Smooth muscle cell (in vitro differentiated cells): ENCODE data around the gene SLC9A7. TPM values are rescaled to one million over a fixed set of nuclear protein-coding genes. Genes with fewer than 3 reads are reported as not detected.

ENCODE experiments used
- DNase-seq: peaks from one replicate; lab custom pipeline; 2025; ENCODE audit not compliant: unreplicated experiment; lab: John Stamatoyannopoulos, UW
- H2AFZ ChIP-seq: fragments of 200-600 bp; sonication (generic); 2 replicates; pipeline ENCODE4 v1.6.0; 2016; ENCODE audit warnings: antibody characterized with exemption, low read depth, mild to moderate bottlenecking
- H3F3A ChIP-seq: fragments of 200-600 bp; sonication (generic); 2 replicates; pipeline ENCODE4 v1.6.0; 2017; ENCODE audit warnings: antibody characterized with exemption, low read depth
- H3K27ac ChIP-seq: fragments of 200-600 bp; sonication (generic); 2 replicates; pipeline ENCODE4 v1.5.1; 2016; ENCODE audit warnings: low read depth, mild to moderate bottlenecking
- H3K27me3 ChIP-seq: fragments of 200-600 bp; sonication (generic); 2 replicates; pipeline ENCODE4 v1.6.1; 2016; ENCODE audit warnings: low read depth, mild to moderate bottlenecking
- H3K36me3 ChIP-seq: fragments of 200-600 bp; sonication (generic); 2 replicates; pipeline ENCODE4 v1.5.1; 2016; ENCODE audit warnings: low read depth
- H3K4me1 ChIP-seq: fragments of 200-600 bp; sonication (generic); 2 replicates; pipeline ENCODE4 v1.5.1; 2016; ENCODE audit warnings: low read depth
- H3K4me2 ChIP-seq: fragments of 200-600 bp; sonication (generic); 2 replicates; pipeline ENCODE4 v1.6.0; 2016; ENCODE audit warnings: mild to moderate bottlenecking
- H3K4me3 ChIP-seq: fragments of 200-600 bp; sonication (generic); 2 replicates; pipeline ENCODE4 v1.5.1; 2016; ENCODE audit warnings: mild to moderate bottlenecking
- H3K79me2 ChIP-seq: fragments of 200-600 bp; sonication (generic); 2 replicates; pipeline ENCODE4 v1.6.0; 2016; ENCODE audit warnings: low read depth, mild to moderate bottlenecking
- H3K9ac ChIP-seq: fragments of 200-600 bp; sonication (generic); 2 replicates; pipeline ENCODE4 v1.6.0; 2016; ENCODE audit warnings: low read depth
- H3K9me3 ChIP-seq: fragments of 200-600 bp; sonication (generic); replicated peaks from 2 replicates; pipeline ENCODE4 v1.5.1; 2016; ENCODE audit warnings: low read depth
- H4K20me1 ChIP-seq: fragments of 200-600 bp; sonication (generic); 2 replicates; pipeline ENCODE4 v1.6.0; 2016; ENCODE audit warnings: low read depth
- CTCF ChIP-seq: fragments of 200-600 bp; sonication (generic); IDR thresholded peaks from 2 replicates; pipeline ENCODE4 v1.5.1; 2017; ENCODE audit warnings: borderline replicate concordance, mild to moderate bottlenecking, antibody characterized with exemption; ENCODE audit not compliant: insufficient read depth, poor library complexity, severe bottlenecking
- WGBS: methylation state at CpG from one replicate; pipeline ENCODE4 v1.1.7; 2016; ENCODE audit warnings: low lambda C conversion rate; 5-methylcytosine and 5-hydroxymethylcytosine counted together
- polyA plus RNA-seq: library from polyadenylated mRNA; unstranded; fragments of >200 nt; fragmentation: Nextera tagmentation; extraction: Ambion mirVana; gene quantifications from 2 replicates; pipeline ENCODE4 v1.2.1, GENCODE V29; 2016
- total RNA-seq: library from RNA; depleted of rRNA; stranded (reverse); fragments of >200 nt; gene quantifications from 2 replicates; pipeline ENCODE4 v1.2.3, GENCODE V29; 2014

The SLC9A7 gene
- total and polyA plus RNA-seq, 2 experiments from 2014 or later, result 0.83 to 6.7 TPM

GRCh38 chrX:46572340-46572936 is 186.5 kb downstream of the SLC9A7 start:
- Histone ChIP-seq H3K4me2 (no peak overlapping the region), H3K36me3 (no peaks in the 10 kb centered on the region), H4K20me1 (peaks cover 6% of the 10 kb centered on the region), H3K27ac (no peak overlapping the region), H3K4me3 (no peak overlapping the region), H3K9ac (no peak overlapping the region), H3K79me2 (no peaks in the 10 kb centered on the region), H2AFZ (no peak overlapping the region), H3K27me3 (no peaks in the 10 kb centered on the region), H3K4me1 (no peaks in the 10 kb centered on the region), H3K9me3 (no peaks in the 10 kb centered on the region), H3F3A (no peaks in the 10 kb centered on the region)
- no peak for DNase-seq
- TF ChIP-seq CTCF, result no peak
- 80% methylated on average over 5 of the region's 5 CpGs for WGBS

GRCh38 chrX:46571423-46572339 is 187.2 kb downstream of the SLC9A7 start:
- 72% methylated on average over 10 of the region's 10 CpGs for WGBS
- Histone ChIP-seq H3K4me1 (no peaks in the 10 kb centered on the region), H3K4me2 (no peak overlapping the region), H2AFZ (no peak overlapping the region), H3K27ac (no peak overlapping the region), H3K79me2 (no peaks in the 10 kb centered on the region), H3K27me3 (no peaks in the 10 kb centered on the region), H4K20me1 (peaks cover 6% of the 10 kb centered on the region), H3F3A (no peaks in the 10 kb centered on the region), H3K36me3 (no peaks in the 10 kb centered on the region), H3K9ac (no peak overlapping the region), H3K9me3 (no peaks in the 10 kb centered on the region), H3K4me3 (no peak overlapping the region)
- no peak for DNase-seq
- no peak for TF ChIP-seq CTCF

DNA sequence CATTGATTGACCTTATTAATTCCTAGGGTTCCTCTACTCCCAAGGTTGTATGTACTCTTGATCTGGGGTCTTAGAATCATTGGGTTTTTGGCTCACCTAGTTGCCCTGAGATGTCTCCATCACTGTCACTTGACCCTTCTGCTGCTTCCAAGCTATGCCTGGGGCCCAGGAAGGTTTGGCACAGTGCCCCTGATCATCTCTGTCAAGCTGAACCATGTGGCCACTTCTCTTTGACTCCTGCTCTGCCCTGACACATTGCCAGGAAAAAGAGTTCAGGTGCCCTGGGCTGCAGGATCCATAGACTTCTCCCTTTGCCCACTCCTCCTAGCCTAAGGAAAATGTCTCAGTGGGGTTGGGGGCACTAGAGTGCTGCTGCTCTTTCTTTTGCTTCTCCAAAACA is 189.3 kb downstream of the SLC9A7 start:
- no peaks in the 10 kb centered on the region for H3F3A ChIP-seq
- DNase-seq, result no peak
- no peak overlapping the region for H3K4me2 ChIP-seq
- H3K27ac ChIP-seq, result no peak overlapping the region
- H3K4me1 ChIP-seq, result no peaks in the 10 kb centered on the region
- no peaks in the 10 kb centered on the region for H3K27me3 ChIP-seq
- H3K79me2 ChIP-seq, result no peaks in the 10 kb centered on the region
- no peak overlapping the region for H3K9ac ChIP-seq
- H2AFZ ChIP-seq, result no peak overlapping the region
- no peaks in the 10 kb centered on the region for H3K36me3 ChIP-seq
- H3K4me3 ChIP-seq, result no peak overlapping the region
- H3K9me3 ChIP-seq, result no peaks in the 10 kb centered on the region
- TF ChIP-seq CTCF, result no peak
- H4K20me1 ChIP-seq, result no peaks in the 10 kb centered on the region

GRCh38 chrX:46567388-46567787 is 191.5 kb downstream of the SLC9A7 start:
- Histone ChIP-seq H3K27ac (no peak overlapping the region), H3K79me2 (no peaks in the 10 kb centered on the region), H3K4me3 (no peak overlapping the region), H3K4me1 (no peaks in the 10 kb centered on the region), H2AFZ (no peak overlapping the region), H3F3A (no peaks in the 10 kb centered on the region), H4K20me1 (no peaks in the 10 kb centered on the region), H3K9me3 (no peaks in the 10 kb centered on the region), H3K27me3 (no peaks in the 10 kb centered on the region), H3K36me3 (no peaks in the 10 kb centered on the region), H3K4me2 (no peak overlapping the region), H3K9ac (no peak overlapping the region)
- no peak for DNase-seq
- no peak for TF ChIP-seq CTCF
